GM21390 (cell line): Measurements from ENCODE around the gene MFSD6.
"Not testable (repeated sequence)": the region's sequence is repeated elsewhere in the genome, so short reads cannot be mapped to it uniquely, and the experiment has no call there.

Experiments
- ATAC-seq: cut with Tn5 transposase; IDR thresholded peaks from one replicate; pipeline ENCODE4 v1.9.1; 2021; ENCODE audit not compliant: unreplicated experiment

Gene MFSD6

GRCh38 chr2:190460487-190460886 is 52.3 kb downstream of the MFSD6 start:
- no peak for ATAC-seq

GRCh38 chr2:190462181-190462580 is 54.0 kb downstream of the MFSD6 start:
- ATAC-seq, result no peak

GRCh38 chr2:190462611-190463010 is 54.5 kb downstream of the MFSD6 start:
- no peak for ATAC-seq

- ATAC-seq, result peak; percentile 57
These were observed 56.9 kb downstream of the MFSD6 start for GRCh38 chr2:190465060-190465459.

GRCh38 chr2:190466819-190467446 is 58.8 kb downstream of the MFSD6 start:
- no peak for ATAC-seq

GRCh38 chr2:190467575-190468083 is 59.5 kb downstream of the MFSD6 start:
- no peak for ATAC-seq

GRCh38 chr2:190468354-190468753 is 60.2 kb downstream of the MFSD6 start:
- not testable (repeated sequence) for ATAC-seq

GRCh38 chr2:190468814-190469569 is 60.8 kb downstream of the MFSD6 start:
- peak; percentile 59 for ATAC-seq

- ATAC-seq, result no peak
These were observed 61.6 kb downstream of the MFSD6 start for GRCh38 chr2:190469771-190470170.

- ATAC-seq, result no peak
These were observed 62.2 kb downstream of the MFSD6 start for GRCh38 chr2:190470256-190470826.

GRCh38 chr2:190477661-190478454 is 69.7 kb downstream of the MFSD6 start:
- ATAC-seq, result no peak

- no peak for ATAC-seq
These were observed 70.5 kb downstream of the MFSD6 start for GRCh38 chr2:190478572-190479195.

GRCh38 chr2:190481339-190481738 is 73.2 kb downstream of the MFSD6 start:
- ATAC-seq, result no peak

- ATAC-seq, result no peak
These were observed 74.3 kb downstream of the MFSD6 start for GRCh38 chr2:190482451-190482850.

GRCh38 chr2:190486037-190486623 is 78.0 kb downstream of the MFSD6 start:
- ATAC-seq, result no peak

- ATAC-seq, result no peak
These were observed 80.5 kb downstream of the MFSD6 start for GRCh38 chr2:190488516-190489233.

- no peak for ATAC-seq
These were observed 81.3 kb downstream of the MFSD6 start for GRCh38 chr2:190489475-190489874.

GRCh38 chr2:190490502-190490901 is 82.3 kb downstream of the MFSD6 start:
- ATAC-seq, result no peak

GRCh38 chr2:190493095-190493494 is 84.9 kb downstream of the MFSD6 start:
- no peak for ATAC-seq
